ENCODE measurements around the gene RPUSD1. TPM values are rescaled to one million over a fixed set of nuclear protein-coding genes. Genes with fewer than 3 reads are reported as not detected.

The RPUSD1 gene
- total RNA-seq, 1 experiment from 2014 or later: 24.9 TPM

DNA sequence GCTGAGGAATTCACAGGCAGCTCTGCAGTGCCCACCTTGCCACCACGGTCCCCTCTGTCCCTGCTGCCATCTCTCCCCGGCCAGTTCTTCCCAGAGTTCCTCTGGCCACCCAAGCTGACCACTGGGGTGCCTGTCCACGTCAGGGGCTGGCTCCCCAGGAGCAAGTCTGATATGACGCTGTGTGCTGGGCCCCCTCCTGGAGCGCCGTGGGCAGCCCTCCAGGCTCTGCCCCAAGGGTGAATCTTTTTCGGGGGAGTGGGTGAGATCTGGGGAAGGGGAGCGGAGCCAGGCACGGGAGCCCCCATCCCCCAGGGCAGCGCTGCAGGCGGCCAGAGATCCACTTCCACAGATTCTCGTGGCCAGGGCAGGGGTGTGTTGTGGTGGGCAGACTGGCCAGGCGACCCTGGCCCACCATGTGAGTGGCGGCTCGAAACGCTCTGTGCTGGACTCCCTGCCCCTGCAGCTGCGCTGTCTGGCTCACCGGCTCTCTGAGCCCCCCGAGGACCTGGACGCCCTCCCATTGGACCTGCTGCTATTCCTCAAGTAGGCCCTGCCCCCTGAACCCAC is 23.9 kb downstream of the RPUSD1 start:
- Mint-ChIP-seq H3K9me3 (ENCODE audit: unreplicated experiment) (no peaks in the 10 kb centered on the region), H3K36me3 (ENCODE audit: insufficient read depth, unreplicated experiment) (no peaks in the 10 kb centered on the region), H3K27me3 (ENCODE audit: insufficient read depth, unreplicated experiment) (no peaks in the 10 kb centered on the region), H3K27ac (ENCODE audit: low read depth, unreplicated experiment) (no peak overlapping the region), H3K4me3 (ENCODE audit: unreplicated experiment) (no peak overlapping the region), H3K4me1 (ENCODE audit: insufficient read depth, unreplicated experiment) (peaks cover 10% of the 10 kb centered on the region)
- TF ChIP-seq, protein P1, sequence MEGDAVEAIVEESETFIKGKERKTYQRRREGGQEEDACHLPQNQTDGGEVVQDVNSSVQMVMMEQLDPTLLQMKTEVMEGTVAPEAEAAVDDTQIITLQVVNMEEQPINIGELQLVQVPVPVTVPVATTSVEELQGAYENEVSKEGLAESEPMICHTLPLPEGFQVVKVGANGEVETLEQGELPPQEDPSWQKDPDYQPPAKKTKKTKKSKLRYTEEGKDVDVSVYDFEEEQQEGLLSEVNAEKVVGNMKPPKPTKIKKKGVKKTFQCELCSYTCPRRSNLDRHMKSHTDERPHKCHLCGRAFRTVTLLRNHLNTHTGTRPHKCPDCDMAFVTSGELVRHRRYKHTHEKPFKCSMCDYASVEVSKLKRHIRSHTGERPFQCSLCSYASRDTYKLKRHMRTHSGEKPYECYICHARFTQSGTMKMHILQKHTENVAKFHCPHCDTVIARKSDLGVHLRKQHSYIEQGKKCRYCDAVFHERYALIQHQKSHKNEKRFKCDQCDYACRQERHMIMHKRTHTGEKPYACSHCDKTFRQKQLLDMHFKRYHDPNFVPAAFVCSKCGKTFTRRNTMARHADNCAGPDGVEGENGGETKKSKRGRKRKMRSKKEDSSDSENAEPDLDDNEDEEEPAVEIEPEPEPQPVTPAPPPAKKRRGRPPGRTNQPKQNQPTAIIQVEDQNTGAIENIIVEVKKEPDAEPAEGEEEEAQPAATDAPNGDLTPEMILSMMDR (IDR thresholded peaks at IDR 0.05; ENCODE audit: unreplicated experiment): no peak
- no peak for DNase-seq (ENCODE audit: unreplicated experiment)
- no TSS peak for BruUV-seq (replicated peaks)
- ChIA-PET CTCF (no interaction called here), POLR2A (no interaction called here)
- intact Hi-C loops (cut with micrococcal nuclease): no loop called here

DNA sequence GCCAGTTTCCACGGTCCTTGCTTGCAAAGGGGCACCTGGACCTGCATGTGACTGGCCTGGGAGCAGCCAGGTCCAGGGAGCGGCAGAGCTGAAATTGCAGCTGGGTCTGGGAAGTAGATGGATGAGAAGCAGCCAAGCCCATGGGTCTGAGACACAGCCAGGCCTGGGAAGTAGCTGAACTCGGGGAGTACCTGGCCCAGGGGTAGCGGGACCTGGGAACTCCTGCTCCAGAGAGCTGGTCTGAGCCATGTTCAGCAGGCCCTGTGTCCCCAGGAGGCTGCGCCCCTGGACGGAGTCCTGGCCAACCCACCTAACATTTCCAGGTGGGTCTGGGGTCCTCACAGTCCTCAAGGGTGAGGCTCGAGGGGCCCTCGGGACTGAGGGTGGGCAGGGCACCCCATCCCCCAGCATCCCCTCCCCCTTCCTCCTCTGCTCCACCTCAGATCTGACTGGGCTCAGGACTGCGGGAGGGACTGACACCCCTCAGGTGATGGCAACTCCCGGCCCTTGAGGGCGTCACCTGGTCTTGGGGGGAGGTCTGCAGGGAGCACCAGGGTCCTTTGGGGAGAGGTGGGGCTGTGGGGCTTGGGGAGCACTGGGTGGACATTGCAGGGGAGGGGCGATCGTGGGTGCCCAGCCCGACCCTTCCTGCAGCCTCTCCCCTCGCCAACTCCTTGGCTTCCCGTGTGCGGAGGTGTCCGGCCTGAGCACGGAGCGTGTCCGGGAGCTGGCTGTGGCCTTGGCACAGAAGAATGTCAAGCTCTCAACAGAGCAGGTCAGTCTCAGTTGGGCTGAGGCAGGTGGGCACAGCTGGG is 24.6 kb downstream of the RPUSD1 start:
- Mint-ChIP-seq H3K27ac (ENCODE audit: low read depth, unreplicated experiment) (no peak overlapping the region), H3K4me1 (ENCODE audit: insufficient read depth, unreplicated experiment) (peaks cover 10% of the 10 kb centered on the region), H3K27me3 (ENCODE audit: insufficient read depth, unreplicated experiment) (no peaks in the 10 kb centered on the region), H3K36me3 (ENCODE audit: insufficient read depth, unreplicated experiment) (no peaks in the 10 kb centered on the region), H3K4me3 (ENCODE audit: unreplicated experiment) (no peak overlapping the region), H3K9me3 (ENCODE audit: unreplicated experiment) (no peaks in the 10 kb centered on the region)
- no peak for DNase-seq (ENCODE audit: unreplicated experiment)
- intact Hi-C loops (cut with micrococcal nuclease): no loop called here
- ChIA-PET POLR2A (interaction anchor here (0.8 to 2.0 kb wide), 2 partner anchors 9 to 13 kb away, joined by 3 to 6 read pairs; no protein-coding TSS in a partner anchor), CTCF (interaction anchor here (0.7 kb wide), 1 partner anchor 291 kb away, joined by 3 read pairs; no protein-coding TSS in a partner anchor)
- TF ChIP-seq, protein P1 (IDR thresholded peaks at IDR 0.05; ENCODE audit: unreplicated experiment): no peak
- BruUV-seq (replicated peaks): no TSS peak

DNA sequence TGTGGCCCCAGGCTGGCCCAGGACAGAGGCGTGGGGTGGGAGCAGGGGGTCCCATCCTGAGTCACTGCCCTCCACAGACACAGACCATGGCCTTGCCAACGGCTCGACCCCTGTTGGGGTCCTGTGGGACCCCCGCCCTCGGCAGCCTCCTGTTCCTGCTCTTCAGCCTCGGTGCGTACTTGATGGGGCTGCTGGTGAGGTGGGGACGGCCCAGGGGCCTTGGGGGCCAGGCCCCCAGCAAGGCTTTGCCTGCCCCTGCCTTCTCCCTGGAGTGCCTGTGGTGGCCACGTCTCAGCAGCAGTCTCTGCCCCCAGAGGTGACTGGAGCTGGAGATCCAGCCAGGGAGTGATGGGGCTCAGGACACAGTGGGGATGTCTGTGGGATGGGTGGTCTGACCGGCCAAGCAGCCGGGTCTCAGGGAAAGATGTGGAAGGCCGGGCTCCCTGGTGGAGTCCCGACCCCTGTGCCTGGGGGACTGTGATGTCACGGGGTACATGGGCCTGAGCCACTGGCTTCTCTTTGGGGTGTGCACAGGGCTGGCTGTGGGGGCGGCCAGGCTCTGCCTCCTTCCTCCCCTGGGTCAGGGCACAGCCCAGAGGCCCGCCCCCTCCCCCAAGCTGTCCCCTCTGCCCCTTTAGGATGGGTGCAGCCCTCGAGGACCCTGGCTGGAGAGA is 25.4 kb downstream of the RPUSD1 start:
- no TSS peak for BruUV-seq (replicated peaks)
- intact Hi-C loops (cut with micrococcal nuclease): no loop called here
- no peak overlapping the region for H3K27ac Mint-ChIP-seq (ENCODE audit: low read depth, unreplicated experiment)
- no peaks in the 10 kb centered on the region for H3K27me3 Mint-ChIP-seq (ENCODE audit: insufficient read depth, unreplicated experiment)
- H3K9me3 Mint-ChIP-seq (ENCODE audit: unreplicated experiment): no peaks in the 10 kb centered on the region
- H3K4me1 Mint-ChIP-seq (ENCODE audit: insufficient read depth, unreplicated experiment): peaks cover 10% of the 10 kb centered on the region
- no peak overlapping the region for H3K4me3 Mint-ChIP-seq (ENCODE audit: unreplicated experiment)
- no peak for DNase-seq (ENCODE audit: unreplicated experiment)
- TF ChIP-seq, protein P1 (IDR thresholded peaks at IDR 0.05; ENCODE audit: unreplicated experiment): no peak
- no peaks in the 10 kb centered on the region for H3K36me3 Mint-ChIP-seq (ENCODE audit: insufficient read depth, unreplicated experiment)
- POLR2A ChIA-PET: interaction anchor here (0.8 to 3.9 kb wide), 5 partner anchors 10 to 23 kb away, joined by 3 to 26 read pairs (median 6); no protein-coding TSS in a partner anchor
- CTCF ChIA-PET: interaction anchor here (0.6 kb wide), 1 partner anchor 22 kb away, joined by 4 read pairs; no protein-coding TSS in a partner anchor

Data from MCF 10A (cell line).